ENCODE measurements around the gene CMIP.

The CMIP gene

DNA sequence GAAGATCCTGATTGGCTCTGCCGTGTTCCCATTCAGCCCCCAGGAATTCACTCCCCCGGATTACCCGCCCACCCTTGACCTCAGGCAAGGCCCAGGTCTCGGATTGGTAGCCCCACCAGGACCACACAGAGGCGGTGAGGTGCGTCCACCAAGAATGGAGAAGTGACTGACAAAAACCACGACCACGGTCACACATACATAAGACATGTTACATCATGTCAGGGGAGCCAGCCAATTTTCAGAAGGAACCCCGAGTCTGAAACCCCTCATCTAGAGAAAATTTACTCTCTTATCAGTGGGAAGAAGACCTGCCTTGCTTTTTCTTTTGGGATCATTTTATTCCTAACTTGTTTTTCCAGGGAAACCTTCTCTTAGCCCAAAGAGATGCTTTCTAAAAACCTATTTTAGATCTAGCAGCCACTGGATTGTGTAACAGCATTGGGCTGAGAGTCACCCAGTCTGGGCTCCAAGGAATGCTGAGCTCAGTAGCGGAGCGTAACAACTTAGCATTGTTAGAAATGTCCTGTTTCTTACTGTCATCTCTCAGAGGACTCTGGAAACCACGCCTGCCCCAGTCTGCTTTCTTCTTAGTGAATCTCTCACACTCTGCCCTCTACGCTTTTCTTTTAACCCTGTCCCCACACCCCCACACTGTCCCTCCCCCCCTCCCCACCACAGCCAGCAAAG, 164.1 kb downstream of the CMIP start:
- TF ChIP-seq CEBPB (IDR thresholded peaks at IDR 0.05) (no peak), NFIC (IDR thresholded peaks at IDR 0.05) (no peak), TEAD4 (IDR thresholded peaks at IDR 0.05) (no peak), EP300 (IDR thresholded peaks at IDR 0.05; ENCODE audit: borderline replicate concordance) (no peak), CREB1 (IDR thresholded peaks at IDR 0.05; ENCODE audit: low read depth) (no peak), YY1 (IDR thresholded peaks at IDR 0.05; ENCODE audit: low read depth) (no peak), TCF12 (IDR thresholded peaks at IDR 0.05; ENCODE audit: low read depth) (no peak), REST (IDR thresholded peaks at IDR 0.05; ENCODE audit: low read depth) (no peak), MAX (IDR thresholded peaks at IDR 0.05) (no peak), EGR1 (IDR thresholded peaks at IDR 0.05) (no peak)
- TF ChIP-seq, protein P1, sequence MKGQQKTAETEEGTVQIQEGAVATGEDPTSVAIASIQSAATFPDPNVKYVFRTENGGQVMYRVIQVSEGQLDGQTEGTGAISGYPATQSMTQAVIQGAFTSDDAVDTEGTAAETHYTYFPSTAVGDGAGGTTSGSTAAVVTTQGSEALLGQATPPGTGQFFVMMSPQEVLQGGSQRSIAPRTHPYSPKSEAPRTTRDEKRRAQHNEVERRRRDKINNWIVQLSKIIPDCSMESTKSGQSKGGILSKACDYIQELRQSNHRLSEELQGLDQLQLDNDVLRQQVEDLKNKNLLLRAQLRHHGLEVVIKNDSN (IDR thresholded peaks at IDR 0.05): no peak

DNA sequence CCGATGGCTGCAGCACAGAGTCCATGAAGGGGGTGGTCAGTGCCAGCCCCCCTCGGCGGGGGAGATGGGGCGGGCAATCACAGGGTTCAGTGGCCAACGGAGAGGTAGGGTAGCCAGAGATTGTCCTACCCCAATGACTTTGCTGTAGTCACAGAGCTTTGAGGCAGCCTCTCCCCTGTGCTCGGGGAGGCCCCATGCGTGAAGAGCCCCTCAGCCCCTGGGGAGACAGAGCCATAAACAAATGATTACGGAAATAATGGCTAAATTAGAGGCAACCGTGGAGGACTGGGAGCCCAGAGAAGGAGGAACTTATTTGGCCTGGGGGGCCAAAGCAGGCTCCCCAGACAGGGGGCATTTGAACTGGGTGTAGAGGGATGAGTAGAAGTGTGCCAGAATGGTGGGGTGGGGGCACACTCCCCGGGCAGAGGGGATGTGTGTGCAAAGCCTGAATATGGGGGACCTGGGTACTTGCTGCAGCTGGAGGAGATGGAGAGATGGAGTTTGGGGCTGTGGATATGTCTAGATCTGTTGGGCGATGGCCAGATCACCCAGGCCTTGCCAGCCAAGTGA, 164.8 kb downstream of the CMIP start:
- TF ChIP-seq FOXM1 (IDR thresholded peaks at IDR 0.05; ENCODE audit: borderline replicate concordance, low read depth) (no peak), YY1 (IDR thresholded peaks at IDR 0.05; ENCODE audit: low read depth) (no peak), TEAD4 (IDR thresholded peaks at IDR 0.05) (no peak), TAF1 (IDR thresholded peaks at IDR 0.05; ENCODE audit: low read depth) (no peak), RAD21 (IDR thresholded peaks at IDR 0.05; ENCODE audit: low read depth) (no peak), EGR1 (IDR thresholded peaks at IDR 0.05) (no peak), TCF12 (IDR thresholded peaks at IDR 0.05; ENCODE audit: low read depth) (no peak)
- TF ChIP-seq, protein P1 (IDR thresholded peaks at IDR 0.05): no peak

DNA sequence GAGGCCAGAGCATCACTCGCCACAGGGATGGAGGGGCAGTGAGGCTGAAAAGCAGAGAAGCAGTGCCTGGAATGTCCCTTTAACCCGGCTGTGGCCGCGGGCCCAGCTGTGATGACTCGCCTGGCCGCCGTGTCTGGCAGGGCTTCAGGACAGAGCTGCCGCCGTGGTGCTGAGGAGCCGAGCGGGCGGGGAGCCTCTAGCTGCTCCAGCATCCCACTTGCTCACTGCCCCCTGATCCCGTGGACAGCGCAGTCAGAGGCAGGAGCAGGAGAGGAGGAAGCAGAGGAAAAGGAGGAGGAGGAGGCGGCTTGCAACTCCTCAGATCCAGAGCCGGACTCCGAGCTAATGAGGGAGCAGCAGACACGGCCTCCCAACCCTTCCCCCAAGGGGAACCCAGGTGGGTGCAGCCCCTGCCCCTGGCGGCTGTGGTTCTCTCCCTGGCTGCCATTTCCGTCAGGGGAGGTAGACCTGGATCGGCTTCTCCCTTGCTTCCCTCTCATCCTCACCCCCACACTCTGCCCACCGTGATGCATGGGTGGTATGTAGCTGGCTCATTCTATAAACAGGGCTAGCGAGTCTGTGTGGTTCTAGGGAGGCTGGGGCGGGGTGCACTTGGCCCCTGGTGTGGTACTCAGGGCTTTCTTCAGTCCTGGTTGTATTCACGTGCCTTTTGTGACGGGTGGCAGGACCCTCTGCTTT, 165.7 kb downstream of the CMIP start:
- no peak for TF ChIP-seq FOXM1 (IDR thresholded peaks at IDR 0.05; ENCODE audit: borderline replicate concordance, low read depth)
- TF ChIP-seq CREB1 (IDR thresholded peaks at IDR 0.05; ENCODE audit: low read depth): no peak
- TF ChIP-seq ZBTB7A (IDR thresholded peaks at IDR 0.05; ENCODE audit: low read depth): no peak
- TF ChIP-seq TCF12 (IDR thresholded peaks at IDR 0.05; ENCODE audit: low read depth): no peak
- TF ChIP-seq NFIC (IDR thresholded peaks at IDR 0.05): no peak
- TF ChIP-seq, protein P1 (IDR thresholded peaks at IDR 0.05): no peak
- TF ChIP-seq EP300 (IDR thresholded peaks at IDR 0.05; ENCODE audit: borderline replicate concordance): no peak
- no peak for TF ChIP-seq EGR1 (IDR thresholded peaks at IDR 0.05)
- no peak for TF ChIP-seq MAX (IDR thresholded peaks at IDR 0.05)
- no peak for TF ChIP-seq RAD21 (IDR thresholded peaks at IDR 0.05; ENCODE audit: low read depth)
- no peak for TF ChIP-seq REST (IDR thresholded peaks at IDR 0.05; ENCODE audit: low read depth)
- TF ChIP-seq TEAD4 (IDR thresholded peaks at IDR 0.05): no peak
- TF ChIP-seq TAF1 (IDR thresholded peaks at IDR 0.05; ENCODE audit: low read depth): no peak

- no peak for TF ChIP-seq NFIC (IDR thresholded peaks at IDR 0.05)
- TF ChIP-seq REST (IDR thresholded peaks at IDR 0.05; ENCODE audit: low read depth): peak; percentile 41; the same call in 1 of the 2 replicates
These were observed 166.3 kb downstream of the CMIP start for GRCh38 chr16:81610936-81611335.
